Gastroesophageal sphincter (tissue), 3 donors: ENCODE measurements around the gene EPS8L3.

Source experiments
- CTCF ChIP-seq, 4 experiments: fragments of 200-600 bp in 2 of 4; fragments of 450-650 bp in 2 of 4; sonication (generic) in 1 of 4; IDR thresholded peaks; one replicate each; pipeline ENCODE4 v1.5.1; 2017 to 2019; ENCODE audit warnings: antibody characterized with exemption in 4 of 4, mild to moderate bottlenecking in 2 of 4, moderate library complexity in 2 of 4
- EP300 ChIP-seq: sonication (generic); formaldehyde crosslinking; IDR thresholded peaks from one replicate; pipeline ENCODE4 v1.6.1; 2017; ENCODE audit warnings: antibody characterized with exemption, mild to moderate bottlenecking
- POLR2A ChIP-seq, 2 donors: fragments of 450-650 bp; IDR thresholded peaks; one replicate each; pipeline ENCODE4 v1.6.1; 2017; ENCODE audit warnings: antibody characterized with exemption in 2 of 2, mild to moderate bottlenecking in 2 of 2, moderate library complexity in 1 of 2
- POLR2AphosphoS5 ChIP-seq: sonication (generic); formaldehyde crosslinking; IDR thresholded peaks from one replicate; pipeline ENCODE4 v1.6.1; 2017; ENCODE audit warnings: antibody characterized with exemption

DNA sequence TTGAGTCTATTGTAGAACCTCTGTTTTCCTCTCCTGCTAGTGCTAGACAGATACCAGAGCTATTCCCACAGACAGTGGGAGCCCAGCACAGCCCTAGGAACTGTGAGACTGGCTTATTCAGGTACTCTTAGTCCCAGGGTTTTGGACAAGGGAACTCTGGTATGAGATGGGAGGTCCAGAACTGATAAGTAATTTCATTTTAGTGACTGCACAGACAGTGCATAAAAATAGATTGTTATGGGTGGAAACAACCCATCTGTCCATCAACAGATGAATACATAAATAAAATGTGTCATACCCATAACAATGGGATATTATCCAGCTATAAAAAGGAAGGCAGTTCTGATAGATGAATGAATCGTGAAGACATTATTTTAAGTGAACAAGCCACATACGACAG lies 9.0 kb downstream of the EPS8L3 start:
- TF ChIP-seq POLR2AphosphoS5, result no peak
- no peak for TF ChIP-seq CTCF (IDR thresholded peaks at IDR 0.05)
- no peak for TF ChIP-seq POLR2A (IDR thresholded peaks at IDR 0.05)
- TF ChIP-seq EP300, result no peak
